Common myeloid progenitor, CD34-positive (primary cell): ENCODE measurements around the gene ZNF511.

Source experiments
- CTCF ChIA-PET: fragments of 350-600 bp; sonication (Branson Sonifier 250); formaldehyde crosslinking; loops from one replicate; lab custom pipeline; 2021; ENCODE audit warnings: antibody characterized with exemption; lab: Charles Lee
- POLR2A ChIA-PET: fragments of 350-600 bp; sonication (Branson Sonifier 250); formaldehyde crosslinking; loops from one replicate; lab custom pipeline; 2021; ENCODE audit warnings: antibody characterized with exemption; lab: Charles Lee
- DNase-seq, 3 donors: peaks; one replicate each; pipeline versions ENCODE4 v3.0.0 to v3.0.0-alpha.2; 2013
- H3K27ac ChIP-seq, 2 experiments: 1 replicate in 1 of 2; 2 replicates in 1 of 2; pipeline ENCODE4 v1.7.0; 2013; ENCODE audit warnings: inconsistent platforms in 2 of 2, low read length in 2 of 2, mild to moderate bottlenecking in 2 of 2, low read depth in 1 of 2, moderate library complexity in 1 of 2; ENCODE audit not compliant: severe bottlenecking in 2 of 2, insufficient read depth in 1 of 2, poor library complexity in 1 of 2
- H3K27me3 ChIP-seq, 5 experiments: replicated peaks in 2 of 5; 1 replicate in 3 of 5; 2 replicates in 2 of 5; pipeline versions ENCODE4 v1.6.1 to v1.7.0; 2013; ENCODE audit warnings: low read length in 4 of 5, mild to moderate bottlenecking in 2 of 5, moderate library complexity in 2 of 5, inconsistent platforms in 1 of 5; ENCODE audit not compliant: insufficient read depth in 5 of 5, control insufficient read depth in 4 of 5
- H3K36me3 ChIP-seq, 4 experiments: 1 replicate in 2 of 4; 2 replicates in 2 of 4; pipeline versions ENCODE4 v1.6.1 to v1.7.0; 2013; ENCODE audit warnings: low read length in 3 of 4, control low read depth in 1 of 4, mild to moderate bottlenecking in 1 of 4; ENCODE audit not compliant: control insufficient read depth in 4 of 4, insufficient read depth in 4 of 4
- H3K4me1 ChIP-seq, 4 experiments: 1 replicate in 3 of 4; 2 replicates in 1 of 4; pipeline versions ENCODE4 v1.6.1 to v1.7.1; 2013; ENCODE audit warnings: low read length in 3 of 4, mild to moderate bottlenecking in 3 of 4, control low read depth in 1 of 4, inconsistent platforms in 1 of 4, moderate library complexity in 1 of 4; ENCODE audit not compliant: control insufficient read depth in 4 of 4, insufficient read depth in 4 of 4; ENCODE audit errors: control extremely low read depth in 1 of 4
- H3K4me3 ChIP-seq, 7 experiments: 1 replicate in 4 of 7; 2 replicates in 3 of 7; pipeline versions ENCODE4 v1.5.1 to v1.7.0; 2013; ENCODE audit warnings: mild to moderate bottlenecking in 7 of 7, low read length in 6 of 7, moderate library complexity in 6 of 7, inconsistent platforms in 2 of 7, low read depth in 2 of 7, control low read depth in 1 of 7; ENCODE audit not compliant: insufficient read depth in 4 of 7, control insufficient read depth in 1 of 7; ENCODE audit errors: extremely low read depth in 1 of 7
- H3K9me3 ChIP-seq, 5 experiments: 1 replicate in 4 of 5; 2 replicates in 1 of 5; pipeline versions ENCODE4 v1.6.1 to v1.7.1; 2013; ENCODE audit warnings: low read length in 4 of 5, mild to moderate bottlenecking in 2 of 5, inconsistent platforms in 1 of 5, low read depth in 1 of 5, moderate library complexity in 1 of 5; ENCODE audit not compliant: control insufficient read depth in 4 of 5, insufficient read depth in 2 of 5; ENCODE audit errors: control extremely low read depth in 1 of 5
- WGBS: methylation state at CpG from one replicate; pipeline ENCODE4 v1.1.5; 2013; ENCODE audit not compliant: insufficient coverage; 5-methylcytosine and 5-hydroxymethylcytosine counted together

ZNF511 gene

DNA sequence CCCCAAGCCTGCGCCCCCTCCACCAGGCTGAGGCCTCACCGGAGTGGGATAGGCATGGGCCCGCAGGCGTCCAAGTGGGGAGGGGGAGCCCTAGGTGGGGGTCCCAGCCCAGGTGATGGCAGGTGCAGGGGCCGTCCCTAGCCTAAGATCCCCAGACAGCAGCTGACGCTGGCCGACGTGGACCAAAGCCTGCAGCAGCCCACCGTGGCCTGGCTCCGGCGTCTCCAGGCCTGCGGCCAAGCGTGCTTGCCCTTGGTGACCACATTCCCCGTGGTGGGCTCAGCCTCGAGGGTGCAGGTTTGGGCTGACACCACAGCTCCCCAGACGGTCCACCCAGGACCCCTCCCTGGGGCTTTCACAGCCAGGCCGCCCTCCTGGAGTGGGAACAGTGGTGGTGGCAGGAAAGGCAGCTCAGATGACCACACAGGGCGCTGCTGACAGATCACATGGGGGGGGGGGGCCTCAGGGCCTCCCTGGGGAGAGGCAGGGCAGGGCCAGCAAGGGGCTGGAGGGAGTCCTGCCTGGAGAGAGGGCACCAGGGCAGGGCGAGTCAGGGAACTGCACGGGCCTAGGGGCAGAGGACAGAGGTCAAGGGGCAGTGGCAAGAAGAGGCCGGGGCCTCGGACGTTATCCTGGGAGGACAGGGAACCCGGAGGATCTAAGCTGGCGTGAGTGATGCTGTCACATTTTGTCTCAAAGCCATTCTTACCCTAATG is 31.3 kb upstream of the ZNF511 start:
- H3K36me3 ChIP-seq: peaks cover 0 to 28% (median 19%) of the 10 kb centered on the region in 4 experiments
- peak overlapping the region; percentile 85 to 93 for H3K27ac ChIP-seq
- CTCF ChIA-PET: interaction anchor here (0.8 to 7.1 kb wide), 8 partner anchors 10 to 30 kb away, joined by 3 to 112 read pairs (median 4); no protein-coding TSS in a partner anchor
- POLR2A ChIA-PET: interaction anchor here (1.1 to 5.8 kb wide), 8 partner anchors 10 to 37 kb away, joined by 4 to 63 read pairs (median 14); partner anchors contain the start of genes TUBGCP2 and ZNF511
- H3K27me3 ChIP-seq: no peaks in the 10 kb centered on the region
- no peaks in the 10 kb centered on the region for H3K9me3 ChIP-seq
- peak overlapping the region in 3 of 7 experiments; percentile 40 to 91 (median 56) for H3K4me3 ChIP-seq
- no peak for DNase-seq
- 83% methylated on average over 20 of the region's 25 CpGs for WGBS
- peaks cover 11 to 76% (median 71%) of the 10 kb centered on the region in 4 experiments for H3K4me1 ChIP-seq

- no peaks in the 10 kb centered on the region for H3K27me3 ChIP-seq
- POLR2A ChIA-PET: interaction anchor here (0.6 to 4.0 kb wide), 8 partner anchors 11 to 228 kb away, joined by 3 to 29 read pairs (median 6); partner anchors contain the start of genes TUBGCP2 and ZNF511
- peak overlapping the region in 5 of 7 experiments; percentile 29 to 65 (median 55) for H3K4me3 ChIP-seq
- H3K36me3 ChIP-seq: peaks cover 0 to 31% (median 23%) of the 10 kb centered on the region in 4 experiments
- H3K27ac ChIP-seq: peak overlapping the region; percentile 85 to 93
- peaks cover 11 to 76% (median 71%) of the 10 kb centered on the region in 4 experiments for H3K4me1 ChIP-seq
- peak in 2 of 3 donors; percentile 16 to 30 for DNase-seq
- WGBS: 35% methylated on average over 8 of the region's 12 CpGs
- no peaks in the 10 kb centered on the region for H3K9me3 ChIP-seq
- CTCF ChIA-PET: interaction anchor here (0.7 to 7.1 kb wide), 12 partner anchors 10 to 40 kb away, joined by 3 to 112 read pairs (median 4); no protein-coding TSS in a partner anchor
These were observed 30.6 kb upstream of the ZNF511 start for GRCh38 chr10:133277993-133278576.

- DNase-seq: peak; percentile 88 to 97 (median 96)
- ChIA-PET POLR2A (interaction anchor here (0.6 to 4.0 kb wide), 8 partner anchors 12 to 229 kb away, joined by 3 to 29 read pairs (median 6); partner anchors contain the start of genes TUBGCP2 and ZNF511), CTCF (interaction anchor here (0.7 to 7.1 kb wide), 12 partner anchors 10 to 40 kb away, joined by 3 to 112 read pairs (median 4); no protein-coding TSS in a partner anchor)
- WGBS: 5% methylated on average over 8 of the region's 19 CpGs
- Histone ChIP-seq H3K27me3 (no peaks in the 10 kb centered on the region), H3K9me3 (no peaks in the 10 kb centered on the region), H3K4me1 (peaks cover 11 to 74% (median 71%) of the 10 kb centered on the region in 4 experiments), H3K36me3 (peaks cover 0 to 35% (median 26%) of the 10 kb centered on the region in 4 experiments), H3K4me3 (peak overlapping the region in 5 of 7 experiments; percentile 29 to 65 (median 53)), H3K27ac (peak overlapping the region; percentile 85 to 93)
These were observed 30.0 kb upstream of the ZNF511 start for GRCh38 chr10:133278577-133279265.

DNA sequence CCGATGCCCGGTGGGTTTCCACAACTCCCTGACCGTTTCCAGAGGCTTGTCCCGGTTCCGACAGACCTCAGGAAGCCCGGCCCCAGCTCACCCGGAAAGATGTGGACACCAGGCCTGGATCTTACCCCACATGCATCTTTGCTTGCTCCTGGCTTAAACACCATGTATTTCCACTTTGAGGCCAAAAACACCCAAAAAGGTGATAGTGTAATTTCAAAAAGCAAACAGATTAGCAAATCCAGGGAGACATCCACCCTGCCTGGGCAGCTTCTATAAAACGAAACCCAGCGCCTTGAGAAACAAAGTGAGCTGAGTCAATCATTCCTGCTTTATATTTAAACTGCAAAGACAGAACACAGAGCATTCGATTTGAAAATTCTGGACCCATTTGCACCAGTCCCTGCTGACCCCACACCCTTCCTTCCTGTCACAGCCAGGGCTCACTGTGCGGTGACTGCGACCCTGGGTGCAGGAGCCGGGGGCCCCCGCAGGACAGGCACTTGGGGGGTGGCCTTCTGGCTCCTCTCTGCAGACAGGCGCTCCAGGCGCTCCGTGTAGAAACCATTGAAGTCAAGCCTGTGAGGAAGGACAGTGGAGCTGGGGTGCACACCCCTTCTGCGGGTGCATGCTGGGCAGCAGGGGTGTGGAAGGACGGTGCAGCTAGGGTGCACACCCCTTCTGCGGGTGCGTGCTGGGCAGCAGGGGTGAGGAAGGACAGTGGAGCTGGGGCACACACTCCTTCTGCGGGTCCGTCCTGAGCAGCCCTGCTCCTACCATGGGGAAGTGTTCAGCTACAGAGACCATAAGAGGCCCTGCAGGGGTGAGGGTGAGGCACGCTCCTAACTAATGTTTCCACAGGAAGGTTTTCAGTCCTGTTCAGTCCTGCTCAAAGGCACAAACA is 29.1 kb upstream of the ZNF511 start:
- DNase-seq: peak in 2 of 3 donors; percentile 56 to 71
- Histone ChIP-seq H3K36me3 (peaks cover 0 to 44% (median 32%) of the 10 kb centered on the region in 4 experiments), H3K4me1 (peaks cover 11 to 67% (median 66%) of the 10 kb centered on the region in 4 experiments), H3K4me3 (peak overlapping the region in 5 of 7 experiments; percentile 32 to 65 (median 52)), H3K9me3 (no peaks in the 10 kb centered on the region), H3K27ac (peak overlapping the region; percentile 85 to 93), H3K27me3 (no peaks in the 10 kb centered on the region)
- ChIA-PET POLR2A (interaction anchor here (1.2 to 4.0 kb wide), 3 partner anchors 17 to 29 kb away, joined by 7 to 29 read pairs (median 18); partner anchors contain the start of genes TUBGCP2 and ZNF511), CTCF (interaction anchor here (1.1 to 7.1 kb wide), 10 partner anchors 13 to 135 kb away, joined by 3 to 112 read pairs (median 6); no protein-coding TSS in a partner anchor)
- WGBS: 32% methylated on average over 20 of the region's 24 CpGs

DNA sequence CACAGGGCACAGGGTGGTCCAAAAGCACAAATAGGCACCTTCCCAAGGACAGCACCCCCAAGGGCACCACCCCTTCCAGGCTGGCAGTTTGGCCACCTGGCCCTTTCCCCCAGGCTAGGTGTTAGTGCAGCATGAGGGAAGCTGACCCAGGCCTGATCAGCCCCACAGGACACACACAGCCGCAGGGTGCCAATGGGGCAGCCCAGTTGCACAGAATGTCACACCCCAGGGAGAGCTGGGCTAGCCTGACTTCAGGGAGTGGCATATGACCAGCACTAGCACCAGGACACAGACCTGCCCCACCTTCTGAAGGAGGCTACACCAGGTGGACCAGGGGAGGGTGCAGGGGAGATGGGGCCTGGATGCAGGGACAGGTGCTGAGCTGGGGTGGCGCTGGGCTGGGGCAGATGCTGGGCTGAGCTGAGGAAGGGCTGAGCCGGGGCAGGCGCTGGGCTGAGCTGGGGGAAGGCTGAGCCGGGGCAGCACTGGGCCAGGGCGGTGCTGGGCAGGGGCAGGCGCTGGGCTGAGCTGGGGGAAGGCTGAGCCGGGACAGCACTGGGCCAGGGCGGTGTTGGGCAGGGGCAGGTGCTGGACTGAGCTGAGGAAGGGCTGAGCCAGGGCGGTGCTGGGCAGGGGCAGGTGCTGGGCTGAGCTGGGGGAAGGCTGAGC is 28.2 kb upstream of the ZNF511 start:
- Histone ChIP-seq H3K27ac (peak overlapping the region in 1 of 2 experiments; percentile 25), H3K9me3 (no peaks in the 10 kb centered on the region), H3K36me3 (peaks cover 0 to 53% (median 41%) of the 10 kb centered on the region in 4 experiments), H3K4me3 (peak overlapping the region in 2 of 7 experiments; percentile 52 to 55), H3K4me1 (peaks cover 11 to 57% (median 57%) of the 10 kb centered on the region in 4 experiments), H3K27me3 (no peaks in the 10 kb centered on the region)
- POLR2A ChIA-PET: interaction anchor here (4.0 kb wide), 1 partner anchor 22 kb away, joined by 29 read pairs; no protein-coding TSS in a partner anchor
- DNase-seq: no peak
- 92% methylated on average over 10 of the region's 10 CpGs for WGBS
- CTCF ChIA-PET: interaction anchor here (0.9 to 7.1 kb wide), 12 partner anchors 9 to 136 kb away, joined by 3 to 112 read pairs (median 4); no protein-coding TSS in a partner anchor
